Panc1 (cell line): ENCODE results near the gene CALD1. TPM values are rescaled to one million over a fixed set of nuclear protein-coding genes. Genes with fewer than 3 reads are reported as not detected.

Experiments used
- ATAC-seq: fragments of 200-7000 bp; cut with Tn5 transposase; 2 replicates; pipeline ENCODE4 v1.9.1; 2020; ENCODE audit warnings: mild to moderate bottlenecking, moderate library complexity
- BruUV-seq: library from RNA; stranded (reverse); fragments of 400-500 nt; replicated peaks from 2 replicates; lab custom pipeline; 2021; lab: Mats Ljungman, UMichigan
- CTCF ChIA-PET: fragments of 300-600 bp; sonication (Branson Sonifier 250); formaldehyde crosslinking; loops from one replicate; lab custom pipeline; 2022; ENCODE audit warnings: antibody characterized with exemption; lab: Charles Lee
- POLR2A ChIA-PET: fragments of 300-600 bp; sonication (Branson Sonifier 250); formaldehyde crosslinking; loops from one replicate; lab custom pipeline; 2022; ENCODE audit warnings: antibody characterized with exemption; lab: Charles Lee
- DNase-seq: peaks from one replicate; pipeline ENCODE4 v3.0.0-alpha.2; 2010; ENCODE audit warnings: low read depth, low spot score
- H3K27ac ChIP-seq: 2 replicates; pipeline ENCODE4 v1.5.1; 2011; ENCODE audit warnings: mild to moderate bottlenecking, low read length, inconsistent platforms
- H3K27me3 ChIP-seq: fragments of 200-500 bp; sonication (Bioruptor generic); 2 replicates; pipeline ENCODE4 v1.6.0; 2014; ENCODE audit warnings: low read length, inconsistent platforms; ENCODE audit not compliant: control insufficient read depth, insufficient read depth
- H3K36me3 ChIP-seq: fragments of 200-500 bp; sonication (Bioruptor generic); 2 replicates; pipeline ENCODE4 v1.5.1; 2014; ENCODE audit warnings: inconsistent platforms, mild to moderate bottlenecking, low read length, moderate library complexity; ENCODE audit not compliant: control insufficient read depth, insufficient read depth
- H3K4me1 ChIP-seq: 2 replicates; pipeline ENCODE4 v1.5.1; 2011; ENCODE audit warnings: inconsistent platforms, mild to moderate bottlenecking, low read length, moderate library complexity; ENCODE audit not compliant: control insufficient read depth, insufficient read depth
- H3K4me3 ChIP-seq, 2 experiments: 2 replicates each; pipeline ENCODE4 v1.5.1; 2011 to 2012; ENCODE audit warnings: low read depth in 2 of 2, low read length in 2 of 2, mild to moderate bottlenecking in 2 of 2, inconsistent platforms in 1 of 2, moderate library complexity in 1 of 2
- H3K9me3 ChIP-seq: fragments of 200-500 bp; sonication (Bioruptor generic); 2 replicates; pipeline ENCODE4 v1.5.1; 2014; ENCODE audit warnings: low read depth, mild to moderate bottlenecking, inconsistent platforms, low read length, moderate library complexity; ENCODE audit not compliant: control insufficient read depth, insufficient read depth
- CTCF ChIP-seq: fragments of 450-650 bp; IDR thresholded peaks from 2 replicates; pipeline ENCODE4 v1.5.1; 2017; ENCODE audit warnings: mild to moderate bottlenecking
- POLR2AphosphoS5 ChIP-seq: IDR thresholded peaks from 2 replicates; pipeline ENCODE4 v1.6.1; 2012; ENCODE audit warnings: mild to moderate bottlenecking, low read depth, low read length, moderate library complexity
- REST ChIP-seq, 2 experiments: IDR thresholded peaks; 2 replicates each; pipeline ENCODE4 v1.6.1; 2011 to 2012; ENCODE audit warnings: low read depth in 2 of 2, control low read depth in 1 of 2, low read length in 1 of 2, mild to moderate bottlenecking in 1 of 2, moderate library complexity in 1 of 2; ENCODE audit not compliant: insufficient read depth in 1 of 2
- SIN3A ChIP-seq: IDR thresholded peaks from 2 replicates; pipeline ENCODE4 v1.6.1; 2012; ENCODE audit warnings: low read depth, mild to moderate bottlenecking, low read length, moderate library complexity, borderline replicate concordance; ENCODE audit not compliant: insufficient read depth
- TCF7L2 ChIP-seq: IDR thresholded peaks from 2 replicates; pipeline ENCODE4 v1.6.1; 2011; ENCODE audit warnings: mild to moderate bottlenecking, low read depth, low read length, inconsistent platforms
- in situ Hi-C: cut with HindIII; loops from 2 replicates; pipeline ENCODE4 v1.10.0; 2016; ENCODE audit warnings: low sequenced_read_pairs, low pct_unique_long_range_greater_than_20kb
- intact Hi-C: fragments of 100-400 bp; cut with micrococcal nuclease; formaldehyde crosslinking; loops from one replicate; pipeline ENCODE4 v1.10.0; 2022; ENCODE audit not compliant: unreplicated experiment
- total RNA-seq: library from RNA; stranded (reverse); gene quantifications from one replicate; pipeline ENCODE4 v1.2.1, GENCODE V29; 2021; ENCODE audit not compliant: unreplicated experiment

The CALD1 gene
- total RNA-seq, 1 experiment from 2014 or later, result 9.2 TPM

- Histone ChIP-seq H3K4me3 (no peak overlapping the region), H3K27me3 (no peaks in the 10 kb centered on the region), H3K36me3 (no peaks in the 10 kb centered on the region), H3K27ac (no peak overlapping the region), H3K9me3 (no peaks in the 10 kb centered on the region), H3K4me1 (no peaks in the 10 kb centered on the region)
- intact Hi-C loops (no loop called here), in situ Hi-C loops (no loop called here)
- TF ChIP-seq REST (IDR thresholded peaks at IDR 0.05; ENCODE audit: insufficient read depth in 1 of 2, low read depth in 2 of 2, low read length in 1 of 2), result no peak
- no peak for TF ChIP-seq POLR2AphosphoS5
- no peak for TF ChIP-seq TCF7L2
- TF ChIP-seq SIN3A, result no peak
- TF ChIP-seq CTCF, result no peak
- DNase-seq (no peak), ATAC-seq (no peak)
- BruUV-seq, result no TSS peak
- ChIA-PET CTCF (no interaction called here), POLR2A (no interaction called here)
Observed at GRCh38 chr7:134844200-134844599, 64.8 kb downstream of the CALD1 start.

GRCh38 chr7:134845461-134845860 lies 66.0 kb downstream of the CALD1 start:
- H3K4me3 ChIP-seq, result no peak overlapping the region
- TF ChIP-seq REST (IDR thresholded peaks at IDR 0.05; ENCODE audit: insufficient read depth in 1 of 2, low read depth in 2 of 2, low read length in 1 of 2) (no peak), TCF7L2 (no peak), SIN3A (no peak), CTCF (peak; percentile 39), POLR2AphosphoS5 (no peak)
- H3K9me3 ChIP-seq, result no peaks in the 10 kb centered on the region
- ATAC-seq (no peak), DNase-seq (no peak)
- no peak overlapping the region for H3K27ac ChIP-seq
- no peaks in the 10 kb centered on the region for H3K27me3 ChIP-seq
- in situ Hi-C loops, result no loop called here
- ChIA-PET POLR2A (interaction anchor here (0.7 kb wide), 1 partner anchor 11 kb away, joined by 3 read pairs; no protein-coding TSS in a partner anchor), CTCF (no interaction called here)
- H3K36me3 ChIP-seq, result no peaks in the 10 kb centered on the region
- intact Hi-C loops, result no loop called here
- no TSS peak for BruUV-seq
- H3K4me1 ChIP-seq, result no peaks in the 10 kb centered on the region
